Smooth muscle cell (in vitro differentiated cells): ENCODE data around the gene VWA3A. TPM values are rescaled to one million over a fixed set of nuclear protein-coding genes. Genes with fewer than 3 reads are reported as not detected.

Source experiments
- DNase-seq: peaks from one replicate; lab custom pipeline; 2025; ENCODE audit not compliant: unreplicated experiment; lab: John Stamatoyannopoulos, UW
- H2AFZ ChIP-seq: fragments of 200-600 bp; sonication (generic); 2 replicates; pipeline ENCODE4 v1.6.0; 2016; ENCODE audit warnings: antibody characterized with exemption, low read depth, mild to moderate bottlenecking
- H3F3A ChIP-seq: fragments of 200-600 bp; sonication (generic); 2 replicates; pipeline ENCODE4 v1.6.0; 2017; ENCODE audit warnings: antibody characterized with exemption, low read depth
- H3K27ac ChIP-seq: fragments of 200-600 bp; sonication (generic); 2 replicates; pipeline ENCODE4 v1.5.1; 2016; ENCODE audit warnings: low read depth, mild to moderate bottlenecking
- H3K27me3 ChIP-seq: fragments of 200-600 bp; sonication (generic); 2 replicates; pipeline ENCODE4 v1.6.1; 2016; ENCODE audit warnings: low read depth, mild to moderate bottlenecking
- H3K36me3 ChIP-seq: fragments of 200-600 bp; sonication (generic); 2 replicates; pipeline ENCODE4 v1.5.1; 2016; ENCODE audit warnings: low read depth
- H3K4me1 ChIP-seq: fragments of 200-600 bp; sonication (generic); 2 replicates; pipeline ENCODE4 v1.5.1; 2016; ENCODE audit warnings: low read depth
- H3K4me2 ChIP-seq: fragments of 200-600 bp; sonication (generic); 2 replicates; pipeline ENCODE4 v1.6.0; 2016; ENCODE audit warnings: mild to moderate bottlenecking
- H3K4me3 ChIP-seq: fragments of 200-600 bp; sonication (generic); 2 replicates; pipeline ENCODE4 v1.5.1; 2016; ENCODE audit warnings: mild to moderate bottlenecking
- H3K79me2 ChIP-seq: fragments of 200-600 bp; sonication (generic); 2 replicates; pipeline ENCODE4 v1.6.0; 2016; ENCODE audit warnings: low read depth, mild to moderate bottlenecking
- H3K9ac ChIP-seq: fragments of 200-600 bp; sonication (generic); 2 replicates; pipeline ENCODE4 v1.6.0; 2016; ENCODE audit warnings: low read depth
- H3K9me3 ChIP-seq: fragments of 200-600 bp; sonication (generic); replicated peaks from 2 replicates; pipeline ENCODE4 v1.5.1; 2016; ENCODE audit warnings: low read depth
- H4K20me1 ChIP-seq: fragments of 200-600 bp; sonication (generic); 2 replicates; pipeline ENCODE4 v1.6.0; 2016; ENCODE audit warnings: low read depth
- CTCF ChIP-seq: fragments of 200-600 bp; sonication (generic); IDR thresholded peaks from 2 replicates; pipeline ENCODE4 v1.5.1; 2017; ENCODE audit warnings: borderline replicate concordance, mild to moderate bottlenecking, antibody characterized with exemption; ENCODE audit not compliant: insufficient read depth, poor library complexity, severe bottlenecking
- WGBS: methylation state at CpG from one replicate; pipeline ENCODE4 v1.1.7; 2016; ENCODE audit warnings: low lambda C conversion rate; 5-methylcytosine and 5-hydroxymethylcytosine counted together
- polyA plus RNA-seq: library from polyadenylated mRNA; unstranded; fragments of >200 nt; fragmentation: Nextera tagmentation; extraction: Ambion mirVana; gene quantifications from 2 replicates; pipeline ENCODE4 v1.2.1, GENCODE V29; 2016
- total RNA-seq: library from RNA; depleted of rRNA; stranded (reverse); fragments of >200 nt; gene quantifications from 2 replicates; pipeline ENCODE4 v1.2.3, GENCODE V29; 2014

Gene VWA3A
- total and polyA plus RNA-seq, 2 experiments from 2014 or later = not detected

DNA sequence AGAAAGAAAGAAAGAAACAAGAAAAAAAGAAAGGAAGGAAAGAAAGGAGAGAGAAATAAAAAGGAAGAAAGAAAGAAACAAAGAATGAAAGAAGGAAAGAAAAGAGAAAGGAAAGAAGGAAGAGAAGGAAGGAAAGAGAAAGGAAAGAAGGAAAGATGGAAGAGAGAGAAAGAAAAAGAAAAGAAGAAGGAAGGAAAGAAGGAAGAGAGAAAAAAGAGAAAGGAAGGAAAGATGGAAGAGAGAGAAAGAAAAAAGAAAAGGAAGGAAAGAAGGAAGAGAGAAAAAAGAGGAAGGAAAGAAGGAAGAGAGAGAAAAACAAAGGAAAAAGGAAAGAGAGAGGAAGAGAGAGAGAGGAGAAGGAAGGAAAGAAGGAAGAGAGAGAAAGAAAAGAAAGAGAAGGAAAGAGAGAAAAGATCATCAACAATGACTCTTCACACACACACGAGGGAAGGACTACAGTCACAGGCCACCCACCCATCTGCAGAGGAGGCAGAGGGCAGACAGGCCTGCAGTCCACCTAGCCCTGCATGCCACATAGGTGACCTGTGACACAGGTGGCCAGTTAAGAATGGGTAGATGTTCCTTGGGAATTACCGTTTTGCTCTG is 23.9 kb downstream of the VWA3A start:
- Histone ChIP-seq H3K4me1 (no peaks in the 10 kb centered on the region), H3K4me2 (no peak overlapping the region), H3K9me3 (no peaks in the 10 kb centered on the region), H3F3A (no peaks in the 10 kb centered on the region), H3K79me2 (no peaks in the 10 kb centered on the region), H3K27ac (no peak overlapping the region), H4K20me1 (no peaks in the 10 kb centered on the region), H3K36me3 (no peaks in the 10 kb centered on the region), H3K4me3 (no peak overlapping the region), H3K27me3 (no peaks in the 10 kb centered on the region), H3K9ac (no peak overlapping the region), H2AFZ (no peak overlapping the region)
- TF ChIP-seq CTCF = no peak
- DNase-seq = no peak
- 66% methylated on average over 2 of the region's 2 CpGs for WGBS

- Histone ChIP-seq H3K9ac (no peak overlapping the region), H3K27ac (no peak overlapping the region), H3K4me3 (no peak overlapping the region), H3K36me3 (no peaks in the 10 kb centered on the region), H3K27me3 (no peaks in the 10 kb centered on the region), H3K79me2 (no peaks in the 10 kb centered on the region), H3K9me3 (no peaks in the 10 kb centered on the region), H4K20me1 (no peaks in the 10 kb centered on the region), H3K4me2 (no peak overlapping the region), H3F3A (no peaks in the 10 kb centered on the region), H2AFZ (no peak overlapping the region), H3K4me1 (no peaks in the 10 kb centered on the region)
- TF ChIP-seq CTCF = no peak
- no peak for DNase-seq
- 88% methylated on average over 2 of the region's 2 CpGs for WGBS
Measured at GRCh38 chr16:22117609-22118008, 25.3 kb downstream of the VWA3A start.

DNA sequence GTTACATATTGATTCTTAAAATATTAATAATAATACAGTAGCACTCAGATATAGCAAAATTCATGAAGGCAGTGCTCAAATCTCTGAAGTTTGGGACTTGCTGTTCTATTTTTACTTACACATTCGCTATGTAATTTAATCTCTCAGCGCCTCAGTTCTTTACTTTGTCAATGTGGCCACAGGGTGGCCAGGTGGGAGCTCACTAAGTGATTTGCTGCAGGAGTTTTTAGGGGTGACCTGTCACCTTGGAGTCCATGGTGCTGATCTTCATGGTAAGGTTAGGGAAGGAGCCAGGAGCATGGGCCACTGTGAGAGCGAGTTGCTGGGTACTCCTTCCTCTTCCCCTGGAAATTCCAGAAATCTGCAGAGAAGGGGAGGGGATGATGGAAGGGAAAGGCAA is 28.1 kb downstream of the VWA3A start:
- no peaks in the 10 kb centered on the region for H3K36me3 ChIP-seq
- no peak for TF ChIP-seq CTCF
- H3K79me2 ChIP-seq = no peaks in the 10 kb centered on the region
- 90% methylated on average over 3 of the region's 3 CpGs for WGBS
- no peaks in the 10 kb centered on the region for H3F3A ChIP-seq
- H3K27me3 ChIP-seq = no peaks in the 10 kb centered on the region
- H2AFZ ChIP-seq = no peak overlapping the region
- H4K20me1 ChIP-seq = no peaks in the 10 kb centered on the region
- H3K9me3 ChIP-seq = no peaks in the 10 kb centered on the region
- no peak overlapping the region for H3K4me3 ChIP-seq
- H3K4me1 ChIP-seq = no peaks in the 10 kb centered on the region
- no peak for DNase-seq
- H3K27ac ChIP-seq = no peak overlapping the region
- H3K9ac ChIP-seq = no peak overlapping the region
- H3K4me2 ChIP-seq = no peak overlapping the region

- Histone ChIP-seq H3K36me3 (no peaks in the 10 kb centered on the region), H2AFZ (no peak overlapping the region), H3K4me2 (no peak overlapping the region), H3K9ac (no peak overlapping the region), H3K27ac (no peak overlapping the region), H3F3A (no peaks in the 10 kb centered on the region), H3K79me2 (no peaks in the 10 kb centered on the region), H3K4me3 (no peak overlapping the region), H3K4me1 (no peaks in the 10 kb centered on the region), H3K27me3 (no peaks in the 10 kb centered on the region), H3K9me3 (no peaks in the 10 kb centered on the region), H4K20me1 (no peaks in the 10 kb centered on the region)
- TF ChIP-seq CTCF = no peak
- DNase-seq = no peak
Measured at GRCh38 chr16:22122239-22122638, 29.9 kb downstream of the VWA3A start.
